OCI-LY7 (cell line): ENCODE data around the gene RAB22A. TPM values are rescaled to one million over a fixed set of nuclear protein-coding genes. Genes with fewer than 3 reads are reported as not detected.

Experiments
- BruUV-seq: library from RNA; stranded (reverse); fragments of 400-500 nt; replicated peaks from 2 replicates; lab custom pipeline; 2021; lab: Mats Ljungman, UMichigan
- CTCF ChIA-PET: fragments of 300-600 bp; sonication (Branson Sonifier 250); formaldehyde crosslinking; loops from one replicate; lab custom pipeline; 2022; ENCODE audit warnings: antibody characterized with exemption; ENCODE audit not compliant: unreplicated experiment; lab: Charles Lee
- POLR2A ChIA-PET: fragments of 300-600 bp; sonication (Branson Sonifier 250); formaldehyde crosslinking; loops from one replicate; lab custom pipeline; 2022; ENCODE audit warnings: antibody characterized with exemption; lab: Charles Lee
- DNase-seq: peaks from one replicate; pipeline ENCODE4 v3.0.0-alpha.2; 2015; ENCODE audit warnings: low spot score
- H2AFZ ChIP-seq: fragments of 200-600 bp; sonication (generic), shearing (Covaris generic); 2 replicates; pipeline ENCODE4 v1.6.1; 2014; ENCODE audit warnings: mild to moderate bottlenecking, antibody characterized with exemption, low read length, moderate library complexity
- H3K27ac ChIP-seq: fragments of 200-600 bp; sonication (generic); 2 replicates; pipeline ENCODE4 v1.5.1; 2014; ENCODE audit warnings: mixed run types, low read depth, mild to moderate bottlenecking, moderate library complexity, low read length, inconsistent platforms; ENCODE audit not compliant: poor library complexity, severe bottlenecking
- H3K36me3 ChIP-seq: fragments of 200-600 bp; sonication (generic); 2 replicates; pipeline ENCODE4 v1.6.1; 2014; ENCODE audit warnings: mild to moderate bottlenecking, antibody characterized with exemption, low read length, moderate library complexity, mixed read lengths; ENCODE audit not compliant: insufficient read depth
- H3K4me1 ChIP-seq: fragments of 200-600 bp; sonication (generic); 2 replicates; pipeline ENCODE4 v1.5.1; 2014; ENCODE audit warnings: mild to moderate bottlenecking, low read length; ENCODE audit not compliant: insufficient read depth, poor library complexity, severe bottlenecking
- H3K4me2 ChIP-seq: fragments of 200-600 bp; sonication (generic); 2 replicates; pipeline ENCODE4 v1.6.1; 2014; ENCODE audit warnings: mild to moderate bottlenecking, low read length
- H3K4me3 ChIP-seq: fragments of 200-600 bp; sonication (generic); 2 replicates; pipeline ENCODE4 v1.5.1; 2014; ENCODE audit warnings: mild to moderate bottlenecking, low read depth, low read length; ENCODE audit not compliant: poor library complexity, severe bottlenecking
- H3K79me2 ChIP-seq: fragments of 200-600 bp; sonication (generic); 2 replicates; pipeline ENCODE4 v1.6.1; 2016; ENCODE audit warnings: low read depth, mild to moderate bottlenecking, low read length, moderate library complexity, mixed read lengths; ENCODE audit not compliant: insufficient read depth
- H3K9me2 ChIP-seq: fragments of 200-600 bp; sonication (generic); 2 replicates; pipeline ENCODE4 v1.6.1; 2016; ENCODE audit warnings: mild to moderate bottlenecking, low read length, mixed read lengths; ENCODE audit not compliant: insufficient read depth
- H3K9me3 ChIP-seq: fragments of 200-600 bp; sonication (generic); 2 replicates; pipeline ENCODE4 v1.6.1; 2014; ENCODE audit warnings: mild to moderate bottlenecking, mixed run types, low read length, mixed read lengths
- H4K20me1 ChIP-seq: fragments of 200-600 bp; sonication (generic); 2 replicates; pipeline ENCODE4 v1.6.1; 2014; ENCODE audit warnings: mild to moderate bottlenecking, antibody characterized with exemption, low read length, moderate library complexity, mixed read lengths; ENCODE audit not compliant: insufficient read depth
- CTCF ChIP-seq: fragments of 200-600 bp; sonication (generic); conservative IDR thresholded peaks from 2 replicates; pipeline ENCODE4 v1.5.1; 2014; ENCODE audit warnings: mild to moderate bottlenecking, antibody characterized with exemption, low read length, moderate library complexity, mixed read lengths
- EZH2phosphoT487 ChIP-seq: fragments of 200-600 bp; sonication (generic); IDR thresholded peaks from 2 replicates; pipeline ENCODE4 v1.6.1; 2018; ENCODE audit warnings: low read depth, borderline replicate concordance, mild to moderate bottlenecking, mixed run types, antibody characterized with exemption, low read length, moderate library complexity, mixed read lengths
- intact Hi-C: fragments of 100-400 bp; cut with micrococcal nuclease; formaldehyde crosslinking; loops from one replicate; pipeline ENCODE4 v1.10.0; 2022; ENCODE audit not compliant: unreplicated experiment
- total RNA-seq, 2 experiments: library from RNA; depleted of rRNA in 1 of 2; stranded (reverse); fragments of >200 nt in 1 of 2; shearing (Covaris generic) in 1 of 2; gene quantifications; 2 replicates each; pipeline ENCODE4 v1.2.3, GENCODE V29; 2014 to 2022

RAB22A gene
- total RNA-seq, 2 experiments from 2014 or later, result 7.0 to 13.4 TPM

GRCh38 chr20:58403272-58403671 lies 93.8 kb downstream of the RAB22A start:
- Histone ChIP-seq H3K9me3 (no peaks in the 10 kb centered on the region), H3K4me2 (no peak overlapping the region), H3K4me3 (no peak overlapping the region), H3K27ac (no peak overlapping the region), H3K4me1 (peaks cover 45% of the 10 kb centered on the region), H3K36me3 (peaks cover 23% of the 10 kb centered on the region), H2AFZ (no peak overlapping the region), H3K9me2 (no peaks in the 10 kb centered on the region), H3K79me2 (peaks cover 99% of the 10 kb centered on the region), H4K20me1 (peaks cover 59% of the 10 kb centered on the region)
- no peak for DNase-seq
- TF ChIP-seq CTCF, result no peak
- TF ChIP-seq EZH2phosphoT487, result no peak
- ChIA-PET CTCF (no interaction called here), POLR2A (interaction anchor here (0.6 kb wide), 1 partner anchor 1256 kb away, joined by 3 read pairs; no protein-coding TSS in a partner anchor)
- no TSS peak for BruUV-seq
- intact Hi-C loops, result no loop called here

GRCh38 chr20:58405504-58406291 lies 96.2 kb downstream of the RAB22A start:
- CTCF ChIA-PET, result no interaction called here
- H3K27ac ChIP-seq, result no peak overlapping the region
- no peak overlapping the region for H2AFZ ChIP-seq
- POLR2A ChIA-PET, result interaction anchor here (0.6 to 1.2 kb wide), 3 partner anchors 9 to 46 kb away, joined by 3 to 4 read pairs (median 3); partner anchors contain the start of gene VAPB
- H3K4me3 ChIP-seq, result no peak overlapping the region
- no TSS peak for BruUV-seq
- peaks cover 45% of the 10 kb centered on the region for H4K20me1 ChIP-seq
- intact Hi-C loops, result no loop called here
- DNase-seq, result no peak
- peaks cover 13% of the 10 kb centered on the region for H3K36me3 ChIP-seq
- peaks cover 58% of the 10 kb centered on the region for H3K4me1 ChIP-seq
- TF ChIP-seq EZH2phosphoT487 (no peak), CTCF (no peak)
- no peaks in the 10 kb centered on the region; the same call in 1 of the 2 replicates for H3K9me3 ChIP-seq
- peaks cover 99% of the 10 kb centered on the region for H3K79me2 ChIP-seq
- H3K9me2 ChIP-seq, result no peaks in the 10 kb centered on the region
- peak overlapping the region; percentile 14 for H3K4me2 ChIP-seq
